Suppressor macrophage treated with lipopolysaccharide for 4 hours (primary cell): ENCODE results near the gene CENPA.

Experiments
- DNase-seq: peaks from one replicate; pipeline ENCODE4 v3.0.0-alpha.2; 2020

Gene CENPA

GRCh38 chr2:26763019-26763418 is 22.8 kb upstream of the CENPA start:
- DNase-seq, result no peak

GRCh38 chr2:26764078-26764887 is 21.6 kb upstream of the CENPA start, which contains the start of gene SLC35F6:
TSS of gene SLC35F6 (plus strand) at chr2:26764284. CDS start at chr2:26764350, 66 bp downstream.
- DNase-seq, result peak; percentile 94

GRCh38 chr2:26764906-26765305 is 20.9 kb upstream of the CENPA start:
- peak; percentile 37 for DNase-seq

- DNase-seq, result no peak
Measured at GRCh38 chr2:26765475-26766200, 20.2 kb upstream of the CENPA start.

GRCh38 chr2:26767129-26767528 is 18.7 kb upstream of the CENPA start:
- no peak for DNase-seq

GRCh38 chr2:26767894-26768487 is 17.9 kb upstream of the CENPA start:
- DNase-seq, result no peak

- no peak for DNase-seq
Measured at GRCh38 chr2:26768759-26769088, 17.1 kb upstream of the CENPA start.

GRCh38 chr2:26769089-26769761 is 16.6 kb upstream of the CENPA start:
- DNase-seq, result peak; percentile 96

GRCh38 chr2:26770986-26771586 is 14.8 kb upstream of the CENPA start:
- peak; percentile 74 for DNase-seq

- peak; percentile 75 for DNase-seq
Measured at GRCh38 chr2:26772064-26773001, 13.5 kb upstream of the CENPA start.

- DNase-seq, result no peak
Measured at GRCh38 chr2:26776195-26776800, 9.6 kb upstream of the CENPA start.

GRCh38 chr2:26778098-26778497 is 7.8 kb upstream of the CENPA start:
- DNase-seq, result no peak

GRCh38 chr2:26778507-26778906 is 7.3 kb upstream of the CENPA start:
- DNase-seq, result no peak

- no peak for DNase-seq
Measured at GRCh38 chr2:26780203-26780760, 5.6 kb upstream of the CENPA start.

- DNase-seq, result no peak
Measured at GRCh38 chr2:26782876-26783704, 2.8 kb upstream of the CENPA start.

- no peak for DNase-seq
Measured at GRCh38 chr2:26784570-26785234, 1.2 kb upstream of the CENPA start.

GRCh38 chr2:26786207-26787028 is 562 bp downstream of the CENPA start:
- peak; percentile 45 for DNase-seq

GRCh38 chr2:26792720-26793119 is 6.9 kb downstream of the CENPA start:
- no peak for DNase-seq
